Calu3 (cell line): Measurements from ENCODE around the gene TYROBP. TPM values are rescaled to one million over a fixed set of nuclear protein-coding genes. Genes with fewer than 3 reads are reported as not detected.
A peak's percentile ranks its signal among the peaks of the same experiment; 100 is the strongest.

ENCODE experiments used
- BruUV-seq: library from RNA; stranded (reverse); fragments of 400-500 nt; replicated peaks from 2 replicates; lab custom pipeline; 2021; lab: Mats Ljungman, UMichigan
- CTCF ChIA-PET: fragments of 300-600 bp; sonication (Branson Sonifier 250); formaldehyde crosslinking; loops from one replicate; lab custom pipeline; 2022; ENCODE audit warnings: antibody characterized with exemption; lab: Charles Lee
- DNase-seq: peaks from one replicate; pipeline ENCODE4 v3.0.0; 2022
- H3K27ac Mint-ChIP-seq: one replicate; pipeline ENCODE4 v1.8.0; 2022; ENCODE audit warnings: mixed read lengths; ENCODE audit not compliant: unreplicated experiment
- H3K27me3 Mint-ChIP-seq: one replicate; pipeline ENCODE4 v1.8.0; 2022; ENCODE audit warnings: mixed read lengths; ENCODE audit not compliant: unreplicated experiment
- H3K36me3 Mint-ChIP-seq: one replicate; pipeline ENCODE4 v1.8.0; 2022; ENCODE audit warnings: mild to moderate bottlenecking, moderate library complexity, mixed read lengths; ENCODE audit not compliant: insufficient read depth, unreplicated experiment
- H3K4me1 Mint-ChIP-seq: one replicate; pipeline ENCODE4 v1.8.0; 2022; ENCODE audit warnings: mild to moderate bottlenecking, low read depth, mixed read lengths; ENCODE audit not compliant: unreplicated experiment
- H3K4me3 Mint-ChIP-seq: one replicate; pipeline ENCODE4 v1.8.0; 2022; ENCODE audit warnings: mild to moderate bottlenecking, low read depth, moderate library complexity, mixed read lengths; ENCODE audit not compliant: unreplicated experiment
- H3K9me3 Mint-ChIP-seq: one replicate; pipeline ENCODE4 v1.8.0; 2022; ENCODE audit warnings: low read depth, mixed read lengths; ENCODE audit not compliant: unreplicated experiment
- CTCF ChIP-seq: fragments of 200-600 bp; IDR thresholded peaks from one replicate; pipeline ENCODE4 v1.8.0; 2022; ENCODE audit warnings: antibody characterized with exemption; ENCODE audit not compliant: unreplicated experiment
- intact Hi-C: fragments of 100-400 bp; cut with micrococcal nuclease; formaldehyde crosslinking; loops from one replicate; pipeline ENCODE4 v1.10.0; 2022; ENCODE audit not compliant: unreplicated experiment
- total RNA-seq: library from RNA; stranded (reverse); gene quantifications from 2 replicates; pipeline ENCODE4 v1.2.3, GENCODE V29; 2022

TYROBP gene
- total RNA-seq, 1 experiment from 2014 or later: not detected

- Mint-ChIP-seq H3K9me3 (no peaks in the 10 kb centered on the region), H3K4me1 (peaks cover 5% of the 10 kb centered on the region), H3K27me3 (peaks cover 22% of the 10 kb centered on the region), H3K4me3 (peak overlapping the region; percentile 91), H3K36me3 (peaks cover 38% of the 10 kb centered on the region), H3K27ac (peak overlapping the region; percentile 74)
- BruUV-seq: no TSS peak
- intact Hi-C loops: no loop called here
- TF ChIP-seq CTCF: no peak
- CTCF ChIA-PET: interaction anchor here (0.5 kb wide), 1 partner anchor 274 kb away, joined by 4 read pairs; no protein-coding TSS in a partner anchor
- no peak for DNase-seq
Observed at GRCh38 chr19:35898499-35898809, 9.6 kb downstream of the TYROBP start.

- H3K27me3 Mint-ChIP-seq: peaks cover 17% of the 10 kb centered on the region
- H3K4me1 Mint-ChIP-seq: no peaks in the 10 kb centered on the region
- H3K36me3 Mint-ChIP-seq: peaks cover 39% of the 10 kb centered on the region
- peak overlapping the region; percentile 74 for H3K27ac Mint-ChIP-seq
- CTCF ChIA-PET: interaction anchor here (0.5 kb wide), 1 partner anchor 275 kb away, joined by 4 read pairs; no protein-coding TSS in a partner anchor
- TF ChIP-seq CTCF: no peak
- BruUV-seq: no TSS peak
- intact Hi-C loops: no loop called here
- no peaks in the 10 kb centered on the region for H3K9me3 Mint-ChIP-seq
- no peak for DNase-seq
- H3K4me3 Mint-ChIP-seq: peak overlapping the region; percentile 91
Observed at GRCh38 chr19:35897706-35898451, 10.2 kb downstream of the TYROBP start.

GRCh38 chr19:35896643-35897040, 11.5 kb downstream of the TYROBP start:
- no peak overlapping the region for H3K4me3 Mint-ChIP-seq
- intact Hi-C loops: no loop called here
- CTCF ChIA-PET: no interaction called here
- no peak for DNase-seq
- H3K36me3 Mint-ChIP-seq: peaks cover 45% of the 10 kb centered on the region
- H3K9me3 Mint-ChIP-seq: no peaks in the 10 kb centered on the region
- BruUV-seq: no TSS peak
- H3K27ac Mint-ChIP-seq: no peak overlapping the region
- no peaks in the 10 kb centered on the region for H3K4me1 Mint-ChIP-seq
- no peak for TF ChIP-seq CTCF
- peaks cover 4% of the 10 kb centered on the region for H3K27me3 Mint-ChIP-seq

GRCh38 chr19:35895911-35896642, 12.0 kb downstream of the TYROBP start:
- no TSS peak for BruUV-seq
- Mint-ChIP-seq H3K4me1 (no peaks in the 10 kb centered on the region), H3K27me3 (no peaks in the 10 kb centered on the region), H3K36me3 (peaks cover 45% of the 10 kb centered on the region), H3K4me3 (no peak overlapping the region), H3K27ac (no peak overlapping the region), H3K9me3 (no peaks in the 10 kb centered on the region)
- intact Hi-C loops: no loop called here
- no peak for TF ChIP-seq CTCF
- CTCF ChIA-PET: no interaction called here
- no peak for DNase-seq
